ENCODE measurements around the gene DLGAP4. TPM values are rescaled to one million over a fixed set of nuclear protein-coding genes. Genes with fewer than 3 reads are reported as not detected.
A peak's percentile ranks its signal among the peaks of the same experiment; 100 is the strongest.

DLGAP4 gene
- polyA plus RNA-seq, 2 of the 4 experiments (the other 2 are of a cell fraction): 11.9 to 36.7 TPM

- TF ChIP-seq HOXB13 (CRISPR knock-in tag; IDR thresholded peaks at IDR 0.05; ENCODE audit: low read depth) (peak; percentile 83), JUNB (IDR thresholded peaks at IDR 0.05) (no peak), HOXB5 (CRISPR knock-in tag; IDR thresholded peaks at IDR 0.05) (peak; percentile 86; the same call in 1 of the 2 replicates), POLR2A (IDR thresholded peaks at IDR 0.05; ENCODE audit: low read length) (peak; percentile 71), HES2 (IDR thresholded peaks at IDR 0.05) (no peak), SMC3 (IDR thresholded peaks at IDR 0.05) (no peak), HOXA7 (CRISPR knock-in tag; IDR thresholded peaks at IDR 0.05) (no peak), CEBPB (IDR thresholded peaks at IDR 0.05) (no peak), E2F6 (IDR thresholded peaks at IDR 0.05; ENCODE audit: borderline replicate concordance, low read depth) (peak; percentile 99), USF2 (IDR thresholded peaks at IDR 0.05) (no peak), HDAC2 (IDR thresholded peaks at IDR 0.05) (no peak), JUN (IDR thresholded peaks at IDR 0.05) (peak; percentile 39 to 86; a peak in 3 of 5 replicates), ZSCAN20 (CRISPR knock-in tag; IDR thresholded peaks at IDR 0.05) (no peak), KDM1A (IDR thresholded peaks at IDR 0.05; ENCODE audit: low read depth) (no peak), PBX3 (IDR thresholded peaks at IDR 0.05) (no peak), RAD21 (conservative IDR thresholded peaks at IDR 0.05 in 1 of 2, IDR thresholded peaks at IDR 0.05 in 1 of 2) (no peak)
- TF ChIP-seq, protein P1, sequence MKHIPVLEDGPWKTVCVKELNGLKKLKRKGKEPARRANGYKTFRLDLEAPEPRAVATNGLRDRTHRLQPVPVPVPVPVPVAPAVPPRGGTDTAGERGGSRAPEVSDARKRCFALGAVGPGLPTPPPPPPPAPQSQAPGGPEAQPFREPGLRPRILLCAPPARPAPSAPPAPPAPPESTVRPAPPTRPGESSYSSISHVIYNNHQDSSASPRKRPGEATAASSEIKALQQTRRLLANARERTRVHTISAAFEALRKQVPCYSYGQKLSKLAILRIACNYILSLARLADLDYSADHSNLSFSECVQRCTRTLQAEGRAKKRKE (CRISPR knock-in tag; IDR thresholded peaks at IDR 0.05; ENCODE audit: low read depth): 0 out of 2 replicates have a peak, but pooled peaks have one; percentile 55
- TF ChIP-seq, protein P2, sequence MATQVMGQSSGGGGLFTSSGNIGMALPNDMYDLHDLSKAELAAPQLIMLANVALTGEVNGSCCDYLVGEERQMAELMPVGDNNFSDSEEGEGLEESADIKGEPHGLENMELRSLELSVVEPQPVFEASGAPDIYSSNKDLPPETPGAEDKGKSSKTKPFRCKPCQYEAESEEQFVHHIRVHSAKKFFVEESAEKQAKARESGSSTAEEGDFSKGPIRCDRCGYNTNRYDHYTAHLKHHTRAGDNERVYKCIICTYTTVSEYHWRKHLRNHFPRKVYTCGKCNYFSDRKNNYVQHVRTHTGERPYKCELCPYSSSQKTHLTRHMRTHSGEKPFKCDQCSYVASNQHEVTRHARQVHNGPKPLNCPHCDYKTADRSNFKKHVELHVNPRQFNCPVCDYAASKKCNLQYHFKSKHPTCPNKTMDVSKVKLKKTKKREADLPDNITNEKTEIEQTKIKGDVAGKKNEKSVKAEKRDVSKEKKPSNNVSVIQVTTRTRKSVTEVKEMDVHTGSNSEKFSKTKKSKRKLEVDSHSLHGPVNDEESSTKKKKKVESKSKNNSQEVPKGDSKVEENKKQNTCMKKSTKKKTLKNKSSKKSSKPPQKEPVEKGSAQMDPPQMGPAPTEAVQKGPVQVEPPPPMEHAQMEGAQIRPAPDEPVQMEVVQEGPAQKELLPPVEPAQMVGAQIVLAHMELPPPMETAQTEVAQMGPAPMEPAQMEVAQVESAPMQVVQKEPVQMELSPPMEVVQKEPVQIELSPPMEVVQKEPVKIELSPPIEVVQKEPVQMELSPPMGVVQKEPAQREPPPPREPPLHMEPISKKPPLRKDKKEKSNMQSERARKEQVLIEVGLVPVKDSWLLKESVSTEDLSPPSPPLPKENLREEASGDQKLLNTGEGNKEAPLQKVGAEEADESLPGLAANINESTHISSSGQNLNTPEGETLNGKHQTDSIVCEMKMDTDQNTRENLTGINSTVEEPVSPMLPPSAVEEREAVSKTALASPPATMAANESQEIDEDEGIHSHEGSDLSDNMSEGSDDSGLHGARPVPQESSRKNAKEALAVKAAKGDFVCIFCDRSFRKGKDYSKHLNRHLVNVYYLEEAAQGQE (IDR thresholded peaks at IDR 0.05): peak; percentile 41; the same call in 1 of the 2 replicates
- TF ChIP-seq, protein P3, sequence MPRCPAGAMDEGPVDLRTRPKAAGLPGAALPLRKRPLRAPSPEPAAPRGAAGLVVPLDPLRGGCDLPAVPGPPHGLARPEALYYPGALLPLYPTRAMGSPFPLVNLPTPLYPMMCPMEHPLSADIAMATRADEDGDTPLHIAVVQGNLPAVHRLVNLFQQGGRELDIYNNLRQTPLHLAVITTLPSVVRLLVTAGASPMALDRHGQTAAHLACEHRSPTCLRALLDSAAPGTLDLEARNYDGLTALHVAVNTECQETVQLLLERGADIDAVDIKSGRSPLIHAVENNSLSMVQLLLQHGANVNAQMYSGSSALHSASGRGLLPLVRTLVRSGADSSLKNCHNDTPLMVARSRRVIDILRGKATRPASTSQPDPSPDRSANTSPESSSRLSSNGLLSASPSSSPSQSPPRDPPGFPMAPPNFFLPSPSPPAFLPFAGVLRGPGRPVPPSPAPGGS (IDR thresholded peaks at IDR 0.05): peak; percentile 86; the same call in 2 of the 3 replicates
Measured at GRCh38 chr20:36460648-36461599, 154.8 kb downstream of the DLGAP4 start (continued).
